CD4-positive, alpha-beta T cell treated with Interferon gamma for 1 hour (primary cell): ENCODE results near the gene CAD.

Source experiments
- DNase-seq: peaks from one replicate; pipeline ENCODE4 v3.0.0-alpha.2; 2020

Gene CAD

GRCh38 chr2:27199241-27199640 lies 17.9 kb upstream of the CAD start:
- no peak for DNase-seq

DNA sequence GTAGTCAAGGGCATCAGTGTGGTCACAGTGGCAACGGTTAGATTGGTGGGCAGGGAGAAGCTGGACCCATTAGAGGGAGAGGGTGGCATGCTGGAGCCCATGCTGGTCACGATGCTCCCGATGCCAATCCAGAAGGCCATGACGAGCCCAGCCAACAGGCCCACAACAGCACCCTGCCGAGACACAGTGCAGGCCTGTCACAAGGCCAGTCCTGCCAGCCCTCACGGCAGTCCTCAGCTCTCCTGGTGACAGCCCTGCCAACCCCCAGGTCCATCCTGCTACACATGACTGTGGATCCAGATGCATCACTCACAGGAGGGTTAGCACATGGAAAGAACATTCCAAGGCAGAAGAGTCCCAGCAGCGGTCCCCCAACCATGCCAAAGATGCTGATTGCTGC lies 15.5 kb upstream of the CAD start:
- no peak for DNase-seq

DNA sequence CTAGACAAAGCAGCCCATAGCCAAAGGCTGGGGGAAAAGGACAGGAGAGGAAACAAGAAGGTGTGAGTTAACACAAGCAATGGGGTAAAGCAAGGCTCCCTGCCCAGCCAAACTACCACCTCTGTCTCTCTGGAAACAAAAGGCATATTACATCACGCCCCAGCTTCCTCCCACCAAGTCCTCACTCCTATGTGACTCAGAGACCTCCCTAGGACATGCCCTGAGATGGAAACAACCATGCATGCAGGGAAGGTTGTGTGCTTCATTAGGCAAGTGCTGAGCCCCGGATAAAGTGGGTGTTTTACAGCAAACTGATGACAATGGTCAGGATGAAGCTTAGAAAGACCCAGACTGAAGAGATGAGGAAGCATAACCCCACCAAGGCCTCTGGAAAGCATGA lies 14.3 kb upstream of the CAD start:
- no peak for DNase-seq

- no peak for DNase-seq
These were observed 13.4 kb upstream of the CAD start for GRCh38 chr2:27203741-27204140.

DNA sequence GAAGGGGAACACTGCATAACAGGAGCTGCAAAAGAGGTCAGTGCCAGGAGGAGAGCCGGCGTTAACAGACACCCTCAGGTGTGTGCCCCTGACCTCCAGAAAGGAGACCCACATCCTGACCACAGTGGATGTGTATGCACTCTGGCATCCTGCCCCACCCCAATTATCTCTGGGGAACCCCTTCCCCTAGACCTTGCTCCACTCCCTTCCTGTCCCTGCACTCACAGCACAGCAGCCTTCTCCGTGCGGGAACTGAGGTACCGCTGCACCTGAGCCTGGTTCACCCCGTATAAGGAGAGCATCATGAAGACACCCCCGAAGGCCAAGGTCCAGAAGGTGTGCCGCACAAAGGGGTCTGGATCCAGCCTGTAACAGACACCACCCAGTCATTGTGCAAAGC lies 12.6 kb upstream of the CAD start:
- no peak for DNase-seq

- no peak for DNase-seq
These were observed 12.0 kb upstream of the CAD start for GRCh38 chr2:27205206-27205605.

GRCh38 chr2:27206346-27206745 lies 10.8 kb upstream of the CAD start:
- no peak for DNase-seq

DNA sequence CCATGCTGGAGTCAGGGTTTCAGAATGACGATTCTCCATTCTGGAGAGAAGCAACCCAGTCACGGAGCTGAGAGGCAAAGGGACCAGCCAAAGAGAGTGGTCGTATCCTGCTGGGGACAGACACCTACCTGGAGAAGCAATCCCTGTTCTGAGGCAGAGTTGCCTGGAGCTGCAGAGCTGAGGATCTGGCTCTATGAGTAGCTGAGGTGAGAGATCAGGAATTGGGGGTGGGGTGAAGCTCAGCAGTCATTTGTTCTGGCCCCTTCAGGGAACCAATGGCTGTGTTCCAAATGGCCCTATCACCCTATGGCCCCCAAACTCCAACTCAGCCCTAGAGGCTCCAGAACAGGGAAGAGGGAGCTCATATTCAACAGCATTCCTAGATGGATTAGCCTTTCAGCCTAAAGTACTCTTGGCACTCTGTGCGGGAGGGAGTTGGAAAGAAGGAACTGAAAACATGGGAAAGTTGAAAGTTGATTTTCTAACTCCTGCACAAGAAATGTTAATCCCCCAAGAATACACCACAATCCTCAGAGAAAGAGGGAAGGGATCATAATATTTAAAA lies 8.6 kb upstream of the CAD start:
- no peak for DNase-seq

DNA sequence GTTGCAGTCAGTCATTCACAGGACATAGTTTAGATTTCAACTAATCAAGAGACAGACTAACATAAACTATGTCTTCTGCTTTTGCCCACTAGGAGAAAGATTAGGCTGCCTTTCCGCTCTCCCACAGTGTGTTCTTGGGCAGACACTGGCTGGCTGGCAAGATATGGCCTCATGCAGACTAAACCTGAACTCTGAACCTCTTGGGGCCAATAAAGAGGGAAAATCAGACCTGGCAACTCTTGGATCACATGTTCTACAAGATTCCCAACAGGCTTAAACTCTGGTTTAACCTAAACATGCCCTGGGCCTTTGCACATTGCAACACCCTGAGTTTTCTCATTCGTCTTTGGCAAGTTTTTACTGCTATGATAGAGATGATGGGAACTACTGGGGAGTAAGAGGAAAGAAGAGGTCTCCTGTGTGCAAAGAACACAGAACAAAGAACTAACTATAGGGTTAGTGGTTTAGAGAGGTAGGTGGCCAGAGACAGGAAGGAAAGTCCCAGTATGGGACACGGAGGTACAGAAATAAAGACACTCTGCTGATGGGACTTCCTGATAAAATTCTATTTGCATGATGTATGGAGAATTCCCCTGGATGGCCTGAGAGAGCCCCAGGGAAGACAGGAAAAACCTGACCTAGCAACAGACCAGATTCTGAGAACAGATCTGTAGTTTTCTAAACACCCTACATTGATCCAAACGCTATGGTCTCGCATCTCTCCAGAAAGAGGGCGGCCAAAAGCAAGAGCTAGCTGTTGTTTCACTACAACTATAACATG lies 7.4 kb upstream of the CAD start:
- DNase-seq, result no peak

- no peak for DNase-seq
These were observed 5.8 kb upstream of the CAD start for GRCh38 chr2:27211241-27211942.

DNA sequence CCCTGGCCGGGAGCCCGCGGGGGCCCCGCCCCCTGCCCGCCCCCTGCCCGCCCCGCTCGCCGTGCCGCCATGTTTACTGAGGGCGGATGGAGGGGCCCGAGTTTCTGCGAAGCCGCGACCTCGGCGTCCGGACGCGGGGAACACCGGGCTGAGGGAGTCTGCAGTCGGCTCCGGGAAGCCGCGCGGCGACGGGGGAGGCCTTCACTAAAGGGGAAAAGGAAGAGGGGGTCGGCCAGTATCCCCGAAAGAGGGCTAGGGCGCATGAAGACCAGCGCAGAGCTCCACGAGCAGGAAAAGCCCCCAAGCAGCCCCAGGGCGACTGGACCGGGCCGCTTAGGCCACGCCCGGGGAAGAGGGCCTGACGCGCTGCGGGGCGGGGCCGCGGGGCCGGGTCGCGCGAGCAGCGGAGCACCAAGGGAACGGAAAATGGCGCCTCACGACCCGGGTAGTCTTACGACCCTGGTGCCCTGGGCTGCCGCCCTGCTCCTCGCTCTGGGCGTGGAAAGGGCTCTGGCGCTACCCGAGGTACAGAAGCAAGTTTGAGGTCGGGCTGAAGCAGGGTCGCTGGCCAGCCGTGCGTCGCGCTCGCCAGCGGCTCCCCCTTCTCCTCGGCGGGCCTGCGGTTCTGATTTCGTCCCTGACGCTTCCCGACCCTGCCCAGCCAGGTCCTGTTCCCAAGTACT lies 5.1 kb upstream of the CAD start, which contains the start of the genes ATRAID and SLC5A6:
ATRAID (plus strand) TSS at position 99 of the 683 bp plus-strand sequence; CDS start at position 427, 328 bp downstream.
SLC5A6 (minus strand) TSS at position 326 of the 683 bp plus-strand sequence. CDS start 4,618 bp downstream, outside the sequence.
- DNase-seq, result peak; percentile 88

- peak; percentile 69 for DNase-seq
These were observed 4.3 kb upstream of the CAD start for GRCh38 chr2:27212626-27213471.

- DNase-seq, result no peak
These were observed 2.2 kb upstream of the CAD start for GRCh38 chr2:27214941-27215340.

GRCh38 chr2:27216416-27217137 lies 592 bp upstream of the CAD start:
- no peak for DNase-seq

- DNase-seq, result no peak
These were observed 1.4 kb downstream of the CAD start for GRCh38 chr2:27218614-27219013.

DNA sequence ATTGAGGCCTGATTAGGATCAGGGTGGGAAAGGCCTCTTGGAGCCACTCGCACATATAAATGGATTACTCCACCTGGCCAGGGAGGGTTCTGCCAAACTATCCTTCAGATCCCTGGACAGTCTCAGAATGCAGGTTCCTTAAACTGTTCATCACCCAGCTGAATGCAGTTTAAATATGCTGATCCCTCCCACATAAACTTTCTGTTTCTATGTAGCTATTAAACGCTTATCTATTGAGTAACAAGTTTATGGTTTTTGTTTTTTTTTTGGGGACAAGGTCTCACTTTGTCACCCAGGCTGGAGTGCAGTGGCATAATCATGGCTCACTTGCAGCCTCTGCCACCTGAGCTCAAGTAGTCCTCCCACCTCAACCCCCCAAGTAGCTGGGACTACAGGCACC lies 1.9 kb downstream of the CAD start:
- DNase-seq, result no peak

DNA sequence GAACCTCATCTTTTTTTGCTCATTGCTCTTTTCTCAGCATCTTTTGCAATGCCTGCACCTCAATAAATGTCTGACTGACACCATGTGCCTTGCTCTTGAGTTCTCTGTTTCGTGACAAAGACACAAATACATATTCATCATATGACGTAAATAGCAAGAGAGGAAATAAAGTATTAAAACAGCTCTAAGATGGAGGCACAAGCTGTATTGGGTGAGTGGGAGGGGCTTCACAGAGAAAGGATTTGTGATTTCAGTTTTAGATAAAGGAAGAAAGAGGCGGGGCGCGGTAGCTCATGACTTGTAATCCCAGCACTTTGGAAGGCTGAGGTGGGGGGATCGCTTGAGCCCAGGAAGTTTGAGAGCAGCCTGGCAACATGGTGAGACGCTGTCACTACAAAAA lies 2.9 kb downstream of the CAD start:
- no peak for DNase-seq

GRCh38 chr2:27221166-27221565 lies 4.0 kb downstream of the CAD start:
- DNase-seq, result no peak

- no peak for DNase-seq
These were observed 5.2 kb downstream of the CAD start for GRCh38 chr2:27222407-27222806.

DNA sequence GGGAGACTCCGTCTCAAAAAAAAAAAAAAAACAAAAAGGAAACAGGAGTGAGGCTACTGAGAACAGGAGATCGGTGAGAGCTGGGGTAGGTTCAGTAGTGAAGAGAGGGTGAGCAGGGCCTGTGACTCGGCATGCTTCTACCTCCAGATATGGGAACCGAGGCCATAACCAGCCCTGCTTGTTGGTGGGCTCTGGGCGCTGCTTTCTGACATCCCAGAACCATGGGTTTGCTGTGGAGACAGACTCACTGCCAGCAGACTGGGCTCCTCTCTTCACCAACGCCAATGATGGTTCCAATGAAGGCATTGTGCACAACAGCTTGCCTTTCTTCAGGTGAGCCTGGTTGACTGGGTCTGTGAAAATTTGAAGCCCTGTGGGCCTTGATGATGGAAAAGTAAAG lies 6.2 kb downstream of the CAD start:
- DNase-seq, result no peak

- no peak for DNase-seq
These were observed 8.4 kb downstream of the CAD start for GRCh38 chr2:27225526-27225925.

- no peak for DNase-seq
These were observed 10.3 kb downstream of the CAD start for GRCh38 chr2:27227501-27227900.
